Activated gamma-delta T cell (primary cell): ENCODE results near the gene CELF4.
"Not testable (repeated sequence)": the region's sequence is repeated elsewhere in the genome, so short reads cannot be mapped to it uniquely, and the experiment has no call there.

ENCODE experiments used
- DNase-seq: peaks from one replicate; lab custom pipeline; 2025; lab: John Stamatoyannopoulos, UW

Gene CELF4

GRCh38 chr18:37390687-37391086 lies 174.9 kb downstream of the CELF4 start:
- DNase-seq: no peak

- no peak for DNase-seq
Measured at GRCh38 chr18:37389684-37390368, 175.8 kb downstream of the CELF4 start.

GRCh38 chr18:37389041-37389440 lies 176.6 kb downstream of the CELF4 start:
- DNase-seq: no peak

DNA sequence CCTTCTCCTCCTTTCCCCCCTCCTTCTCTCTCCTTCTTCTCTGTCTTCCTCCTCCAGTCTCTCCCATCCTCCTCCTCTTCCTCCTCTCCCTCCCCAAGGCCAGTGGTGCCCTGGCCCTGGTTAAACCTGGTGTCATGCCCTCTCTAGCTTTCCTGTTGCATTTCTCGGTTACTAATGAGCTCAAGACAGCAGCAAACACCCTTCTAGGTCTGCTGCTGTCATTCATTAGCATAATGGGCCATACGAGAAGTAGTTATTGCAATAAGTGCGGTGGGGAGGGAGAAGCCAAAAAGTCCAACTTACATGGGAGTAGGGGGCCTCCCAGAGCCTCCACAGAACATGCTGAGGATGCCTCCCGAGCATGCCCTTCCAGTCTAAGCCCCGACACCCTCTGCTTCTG lies 177.2 kb downstream of the CELF4 start:
- no peak for DNase-seq

DNA sequence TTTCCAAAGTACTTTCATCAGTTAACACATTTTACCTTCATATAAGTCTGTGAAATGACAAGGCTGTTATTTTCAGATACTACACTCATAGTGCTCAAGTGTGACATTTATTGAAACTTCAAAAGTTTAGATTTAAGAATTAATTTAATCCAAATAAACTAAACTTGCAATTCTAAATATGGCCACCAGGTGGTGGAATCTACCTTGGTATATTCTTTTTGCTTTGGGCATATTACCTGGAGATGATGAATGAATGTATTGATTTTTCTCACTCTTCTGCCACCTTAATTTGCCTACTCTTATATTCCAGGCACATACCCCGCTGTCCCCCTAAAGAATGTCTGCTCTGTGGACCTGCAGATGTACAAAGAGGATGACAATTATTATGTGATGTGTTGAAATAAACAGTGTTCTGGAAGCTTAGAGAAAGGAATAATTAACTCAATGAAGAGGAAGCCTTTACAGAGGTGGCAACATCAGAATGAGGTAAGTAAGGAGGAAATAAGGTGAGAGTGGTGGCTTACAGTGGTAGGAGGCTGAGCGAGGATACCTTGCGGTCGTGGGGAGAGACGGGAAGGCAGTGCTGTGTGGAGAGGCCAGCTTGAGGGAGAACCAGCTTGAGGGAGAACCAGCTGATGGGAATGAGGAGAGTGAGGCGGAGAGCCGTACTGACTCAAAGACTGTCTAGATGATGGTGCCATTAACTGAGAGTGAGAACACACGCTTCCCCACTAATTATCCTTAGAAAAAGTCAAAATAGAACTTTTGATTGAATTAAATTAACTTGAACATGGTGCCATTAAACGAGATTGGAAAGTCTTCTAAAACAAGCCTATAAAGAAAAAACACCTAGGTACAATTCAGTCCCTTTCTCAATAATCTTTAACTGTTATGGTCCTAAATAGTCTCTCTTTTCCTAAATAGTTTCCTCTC lies 179.5 kb downstream of the CELF4 start:
- DNase-seq: no peak

GRCh38 chr18:37383846-37384595 lies 181.6 kb downstream of the CELF4 start:
- DNase-seq: no peak

GRCh38 chr18:37383036-37383785 lies 182.4 kb downstream of the CELF4 start:
- no peak for DNase-seq

- no peak for DNase-seq
Measured at GRCh38 chr18:37381554-37381953, 184.0 kb downstream of the CELF4 start.

DNA sequence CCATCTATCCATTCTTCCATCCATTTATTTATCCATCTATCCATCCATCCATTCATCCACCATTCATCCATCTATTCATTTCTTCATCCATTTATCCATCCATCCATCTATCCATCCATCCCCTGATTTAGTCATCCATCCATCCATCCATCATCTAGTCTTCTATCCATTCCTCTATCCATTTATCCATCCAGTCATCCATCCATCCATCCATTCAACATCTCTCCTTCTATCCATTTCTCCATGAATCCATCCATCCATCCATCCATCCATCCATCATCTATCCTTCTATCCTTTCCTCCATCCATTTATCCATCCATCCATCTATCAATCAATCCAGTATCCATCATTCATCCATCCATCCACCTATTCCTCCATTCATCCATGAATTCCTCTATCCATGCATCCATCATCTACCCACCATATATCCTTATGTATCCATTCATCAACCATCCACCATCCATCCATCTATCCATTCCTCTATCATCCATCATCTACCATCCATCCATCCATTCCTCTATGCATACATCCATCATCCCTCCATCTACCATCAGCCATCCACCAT lies 185.0 kb downstream of the CELF4 start:
- no peak for DNase-seq

- no peak for DNase-seq
Measured at GRCh38 chr18:37378336-37379010, 187.1 kb downstream of the CELF4 start.

DNA sequence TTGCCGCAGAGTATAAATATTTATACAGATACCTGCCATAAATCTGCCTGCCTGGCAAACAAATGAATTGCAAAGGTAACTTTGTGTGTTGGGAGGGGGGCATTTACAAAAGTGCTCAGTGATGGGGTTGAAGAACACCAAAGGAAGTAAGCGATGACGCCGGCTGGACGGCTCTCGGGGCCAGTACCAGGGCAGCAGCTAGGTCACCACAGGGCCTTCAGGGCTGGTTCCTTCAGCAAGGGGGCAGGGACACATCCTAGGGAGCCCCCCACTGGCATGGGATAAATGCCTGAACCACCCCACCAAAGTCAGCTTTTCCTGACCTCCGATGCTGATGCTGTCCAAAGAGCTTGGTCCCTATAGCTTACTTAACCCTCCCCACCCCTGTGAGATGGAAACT lies 190.4 kb downstream of the CELF4 start:
- DNase-seq: no peak

GRCh38 chr18:37368110-37368954 lies 197.3 kb downstream of the CELF4 start:
- no peak for DNase-seq

- no peak for DNase-seq
Measured at GRCh38 chr18:37364237-37364636, 201.4 kb downstream of the CELF4 start.

- DNase-seq: no peak
Measured at GRCh38 chr18:37362158-37362890, 203.3 kb downstream of the CELF4 start.

- DNase-seq: no peak
Measured at GRCh38 chr18:37361335-37362157, 204.1 kb downstream of the CELF4 start.

- DNase-seq: not testable (repeated sequence)
Measured at GRCh38 chr18:37358061-37358460, 207.5 kb downstream of the CELF4 start.

GRCh38 chr18:37355772-37356171 lies 209.8 kb downstream of the CELF4 start:
- no peak for DNase-seq

GRCh38 chr18:37351110-37351509 lies 214.5 kb downstream of the CELF4 start:
- DNase-seq: no peak
